ENCODE data around the gene TRIM49.
"Not testable (repeated sequence)": the region's sequence is repeated elsewhere in the genome, so short reads cannot be mapped to it uniquely, and the experiment has no call there.

TRIM49 gene

GRCh38 chr11:89808475-89808874 lies at the start of gene TRIM49:
TSS of gene TRIM49 (minus strand) at chr11:89808575. CDS start at chr11:89804469, 4,106 bp downstream.
- not testable (repeated sequence) for DNase-seq (ENCODE audit: low read depth in 2 of 2)

GRCh38 chr11:89826694-89827093 lies 18.3 kb upstream of the TRIM49 start:
- DNase-seq (ENCODE audit: low read depth in 2 of 2): not testable (repeated sequence)

- DNase-seq (ENCODE audit: low read depth in 2 of 2): not testable (repeated sequence)
Observed at GRCh38 chr11:89820008-89820407, 11.6 kb upstream of the TRIM49 start.

GRCh38 chr11:89813535-89813934 lies 5.2 kb upstream of the TRIM49 start:
- DNase-seq (ENCODE audit: low read depth in 2 of 2): not testable (repeated sequence)

- DNase-seq (ENCODE audit: low read depth in 2 of 2): not testable (repeated sequence)
Observed at GRCh38 chr11:89787506-89788063, 20.8 kb downstream of the TRIM49 start.

- not testable (repeated sequence) for DNase-seq (ENCODE audit: low read depth in 2 of 2)
Observed at GRCh38 chr11:89785726-89786125, 22.6 kb downstream of the TRIM49 start.

GRCh38 chr11:89750822-89751221 lies 57.6 kb downstream of the TRIM49 start:
- not testable (repeated sequence) for DNase-seq (ENCODE audit: low read depth in 2 of 2)

All from fibroblast of skin of left biceps (primary cell).